Measurements from ENCODE around the gene IMMT.

GRCh38 chr2:86157009-86157556 lies 38.2 kb downstream of the IMMT start:
- no peak for TF ChIP-seq EZH2 (IDR thresholded peaks at IDR 0.05; ENCODE audit: borderline replicate concordance, low read depth, low read length, poor library complexity, severe bottlenecking)
- TF ChIP-seq CTCF (conservative IDR thresholded peaks at IDR 0.05; ENCODE audit: low read depth, low read length) = no peak

Data from A673 (cell line).